Common myeloid progenitor, CD34-positive (primary cell): Measurements from ENCODE around the gene LYRM1. TPM values are rescaled to one million over a fixed set of nuclear protein-coding genes. Genes with fewer than 3 reads are reported as not detected.
A peak's percentile ranks its signal among the peaks of the same experiment; 100 is the strongest.

Experiments used
- CTCF ChIA-PET: fragments of 350-600 bp; sonication (Branson Sonifier 250); formaldehyde crosslinking; loops from one replicate; lab custom pipeline; 2021; ENCODE audit warnings: antibody characterized with exemption; lab: Charles Lee
- POLR2A ChIA-PET: fragments of 350-600 bp; sonication (Branson Sonifier 250); formaldehyde crosslinking; loops from one replicate; lab custom pipeline; 2021; ENCODE audit warnings: antibody characterized with exemption; lab: Charles Lee
- DNase-seq, 3 donors: peaks; one replicate each; pipeline versions ENCODE4 v3.0.0 to v3.0.0-alpha.2; 2013
- H3K27ac ChIP-seq, 2 experiments: 1 replicate in 1 of 2; 2 replicates in 1 of 2; pipeline ENCODE4 v1.7.0; 2013; ENCODE audit warnings: inconsistent platforms in 2 of 2, low read length in 2 of 2, mild to moderate bottlenecking in 2 of 2, low read depth in 1 of 2, moderate library complexity in 1 of 2; ENCODE audit not compliant: severe bottlenecking in 2 of 2, insufficient read depth in 1 of 2, poor library complexity in 1 of 2
- H3K27me3 ChIP-seq, 5 experiments: replicated peaks in 2 of 5; 1 replicate in 3 of 5; 2 replicates in 2 of 5; pipeline versions ENCODE4 v1.6.1 to v1.7.0; 2013; ENCODE audit warnings: low read length in 4 of 5, mild to moderate bottlenecking in 2 of 5, moderate library complexity in 2 of 5, inconsistent platforms in 1 of 5; ENCODE audit not compliant: insufficient read depth in 5 of 5, control insufficient read depth in 4 of 5
- H3K36me3 ChIP-seq, 4 experiments: 1 replicate in 2 of 4; 2 replicates in 2 of 4; pipeline versions ENCODE4 v1.6.1 to v1.7.0; 2013; ENCODE audit warnings: low read length in 3 of 4, control low read depth in 1 of 4, mild to moderate bottlenecking in 1 of 4; ENCODE audit not compliant: control insufficient read depth in 4 of 4, insufficient read depth in 4 of 4
- H3K4me1 ChIP-seq, 4 experiments: 1 replicate in 3 of 4; 2 replicates in 1 of 4; pipeline versions ENCODE4 v1.6.1 to v1.7.1; 2013; ENCODE audit warnings: low read length in 3 of 4, mild to moderate bottlenecking in 3 of 4, control low read depth in 1 of 4, inconsistent platforms in 1 of 4, moderate library complexity in 1 of 4; ENCODE audit not compliant: control insufficient read depth in 4 of 4, insufficient read depth in 4 of 4; ENCODE audit errors: control extremely low read depth in 1 of 4
- H3K4me3 ChIP-seq, 7 experiments: 1 replicate in 4 of 7; 2 replicates in 3 of 7; pipeline versions ENCODE4 v1.5.1 to v1.7.0; 2013; ENCODE audit warnings: mild to moderate bottlenecking in 7 of 7, low read length in 6 of 7, moderate library complexity in 6 of 7, inconsistent platforms in 2 of 7, low read depth in 2 of 7, control low read depth in 1 of 7; ENCODE audit not compliant: insufficient read depth in 4 of 7, control insufficient read depth in 1 of 7; ENCODE audit errors: extremely low read depth in 1 of 7
- H3K9me3 ChIP-seq, 5 experiments: 1 replicate in 4 of 5; 2 replicates in 1 of 5; pipeline versions ENCODE4 v1.6.1 to v1.7.1; 2013; ENCODE audit warnings: low read length in 4 of 5, mild to moderate bottlenecking in 2 of 5, inconsistent platforms in 1 of 5, low read depth in 1 of 5, moderate library complexity in 1 of 5; ENCODE audit not compliant: control insufficient read depth in 4 of 5, insufficient read depth in 2 of 5; ENCODE audit errors: control extremely low read depth in 1 of 5
- WGBS: methylation state at CpG from one replicate; pipeline ENCODE4 v1.1.5; 2013; ENCODE audit not compliant: insufficient coverage; 5-methylcytosine and 5-hydroxymethylcytosine counted together
- polyA plus RNA-seq: library from polyadenylated mRNA; unstranded; fragments of 120-200 nt; gene quantifications from one replicate; pipeline ENCODE4 v1.2.1, GENCODE V29; 2013

Gene LYRM1
- 57.4 TPM for polyA plus RNA-seq

- ChIA-PET CTCF (interaction anchor here (0.7 to 1.6 kb wide), 6 partner anchors 9 to 1249 kb away, joined by 3 to 6 read pairs (median 3); no protein-coding TSS in a partner anchor), POLR2A (interaction anchor here (0.6 to 0.9 kb wide), 4 partner anchors 9 to 159 kb away, joined by 3 to 7 read pairs (median 4); partner anchors contain the start of gene THUMPD1)
- peak; percentile 96 to 98 (median 97) for DNase-seq
- peaks cover 37 to 74% (median 61%) of the 10 kb centered on the region in 4 experiments for H3K4me1 ChIP-seq
- H3K9me3 ChIP-seq, result no peaks in the 10 kb centered on the region
- H3K36me3 ChIP-seq, result peaks cover 4 to 21% (median 8%) of the 10 kb centered on the region in 4 experiments
- H3K4me3 ChIP-seq, result peak within 1 kb of the TSS; percentile 63 to 94 (median 85)
- peak within 1 kb of the TSS; percentile 95 to 97 for H3K27ac ChIP-seq
- WGBS, result 0% methylated on average over 28 of the region's 62 CpGs
- no peaks in the 10 kb centered on the region for H3K27me3 ChIP-seq
Measured at GRCh38 chr16:20900299-20901067, at the start of gene LYRM1, which contains the start of gene DCUN1D3. Gene LYRM1, plus strand, starts transcription at chr16:20900771. Its CDS starts 14,785 bp downstream, at chr16:20915556. Gene DCUN1D3, minus strand, starts transcription at chr16:20900358. Its CDS starts 37,820 bp downstream, at chr16:20862538.

GRCh38 chr16:20850981-20851380, 49.6 kb upstream of the LYRM1 start:
- Histone ChIP-seq H3K27me3 (no peaks in the 10 kb centered on the region), H3K9me3 (no peaks in the 10 kb centered on the region), H3K36me3 (peaks cover 14 to 69% (median 32%) of the 10 kb centered on the region in 4 experiments), H3K27ac (peak overlapping the region in 1 of 2 experiments; percentile 41), H3K4me3 (no peak overlapping the region), H3K4me1 (peaks cover 8 to 59% (median 29%) of the 10 kb centered on the region in 4 experiments)
- ChIA-PET POLR2A (no interaction called here), CTCF (interaction anchor here (0.9 to 11.0 kb wide), 33 partner anchors 10 to 319 kb away, joined by 3 to 119 read pairs (median 4); no protein-coding TSS in a partner anchor)
- no peak for DNase-seq
- WGBS, result 96% methylated on average over 2 of the region's 3 CpGs

GRCh38 chr16:20851601-20852000, 49.0 kb upstream of the LYRM1 start:
- Histone ChIP-seq H3K4me3 (no peak overlapping the region), H3K9me3 (no peaks in the 10 kb centered on the region), H3K27ac (no peak overlapping the region), H3K36me3 (peaks cover 10 to 68% (median 30%) of the 10 kb centered on the region in 4 experiments), H3K27me3 (no peaks in the 10 kb centered on the region), H3K4me1 (peaks cover 8 to 53% (median 26%) of the 10 kb centered on the region in 4 experiments)
- DNase-seq, result no peak
- POLR2A ChIA-PET, result no interaction called here
- WGBS, result 100% methylated on average over 1 of the region's 2 CpGs
- CTCF ChIA-PET, result interaction anchor here (1.0 to 11.0 kb wide), 16 partner anchors 13 to 305 kb away, joined by 3 to 119 read pairs (median 6); no protein-coding TSS in a partner anchor

GRCh38 chr16:20853143-20853542, 47.4 kb upstream of the LYRM1 start:
- H3K27me3 ChIP-seq, result no peaks in the 10 kb centered on the region
- ChIA-PET POLR2A (no interaction called here), CTCF (interaction anchor here (1.2 to 11.0 kb wide), 7 partner anchors 13 to 247 kb away, joined by 3 to 119 read pairs (median 5); no protein-coding TSS in a partner anchor)
- 94% methylated on average over 2 of the region's 5 CpGs for WGBS
- no peak for DNase-seq
- peaks cover 6 to 38% (median 16%) of the 10 kb centered on the region in 4 experiments for H3K4me1 ChIP-seq
- no peak overlapping the region for H3K27ac ChIP-seq
- H3K4me3 ChIP-seq, result no peak overlapping the region
- peaks cover 10 to 70% (median 32%) of the 10 kb centered on the region in 4 experiments for H3K36me3 ChIP-seq
- H3K9me3 ChIP-seq, result no peaks in the 10 kb centered on the region

GRCh38 chr16:20853981-20854620, 46.5 kb upstream of the LYRM1 start:
- H3K27ac ChIP-seq, result no peak overlapping the region
- no peak for DNase-seq
- 95% methylated on average over 3 of the region's 3 CpGs for WGBS
- peaks cover 10 to 65% (median 32%) of the 10 kb centered on the region in 4 experiments for H3K36me3 ChIP-seq
- POLR2A ChIA-PET, result no interaction called here
- CTCF ChIA-PET, result interaction anchor here (0.7 to 11.0 kb wide), 6 partner anchors 13 to 274 kb away, joined by 3 to 119 read pairs (median 5); no protein-coding TSS in a partner anchor
- no peak overlapping the region for H3K4me3 ChIP-seq
- H3K27me3 ChIP-seq, result no peaks in the 10 kb centered on the region
- H3K4me1 ChIP-seq, result peaks cover 6 to 30% (median 13%) of the 10 kb centered on the region in 4 experiments
- no peaks in the 10 kb centered on the region for H3K9me3 ChIP-seq

GRCh38 chr16:20854963-20855362, 45.6 kb upstream of the LYRM1 start:
- 94% methylated on average over 2 of the region's 2 CpGs for WGBS
- ChIA-PET POLR2A (no interaction called here), CTCF (interaction anchor here (0.7 to 11.0 kb wide), 4 partner anchors 13 to 273 kb away, joined by 3 to 119 read pairs (median 6); no protein-coding TSS in a partner anchor)
- DNase-seq, result no peak
- Histone ChIP-seq H3K4me1 (peaks cover 5 to 21% (median 9%) of the 10 kb centered on the region in 4 experiments), H3K27ac (no peak overlapping the region), H3K27me3 (no peaks in the 10 kb centered on the region), H3K36me3 (peaks cover 16 to 60% (median 32%) of the 10 kb centered on the region in 4 experiments), H3K9me3 (no peaks in the 10 kb centered on the region), H3K4me3 (no peak overlapping the region)
